HG02885 (cell line): ENCODE results near the gene TAF9.
A peak's percentile ranks its signal among the peaks of the same experiment; 100 is the strongest.
"Not testable (repeated sequence)": the region's sequence is repeated elsewhere in the genome, so short reads cannot be mapped to it uniquely, and the experiment has no call there.

Experiments used
- ATAC-seq: cut with Tn5 transposase; IDR thresholded peaks from one replicate; pipeline ENCODE4 v1.9.1; 2021; ENCODE audit warnings: mild to moderate bottlenecking; ENCODE audit not compliant: unreplicated experiment, poor library complexity

Gene TAF9

GRCh38 chr5:69369340-69370121, at the start of gene TAF9, which contains the start of the genes AK6 and RAD17:
Gene TAF9 (minus strand): TSS chr5:69369520. CDS start chr5:69365737, 3,783 bp downstream.
Gene AK6 (minus strand): TSS chr5:69369520. CDS start chr5:69369490, 30 bp downstream.
Gene RAD17 (plus strand): TSS chr5:69369818. CDS start chr5:69372209, 2,391 bp downstream.
- ATAC-seq = peak; percentile 92

GRCh38 chr5:69418554-69418953, 49.2 kb upstream of the TAF9 start:
- no peak for ATAC-seq

- ATAC-seq = no peak
Measured at GRCh38 chr5:69416699-69417098, 47.4 kb upstream of the TAF9 start.

- ATAC-seq = no peak
Measured at GRCh38 chr5:69416180-69416579, 46.9 kb upstream of the TAF9 start.

GRCh38 chr5:69415584-69415958, 46.3 kb upstream of the TAF9 start:
- no peak for ATAC-seq

GRCh38 chr5:69414885-69415583, 45.7 kb upstream of the TAF9 start, which contains the start of gene MARVELD2:
Gene MARVELD2 (plus strand): TSS chr5:69415116. CDS start chr5:69419386, 4,270 bp downstream.
- ATAC-seq = peak; percentile 83

- no peak for ATAC-seq
Measured at GRCh38 chr5:69404659-69405330, 35.5 kb upstream of the TAF9 start.

GRCh38 chr5:69378376-69378775, 9.1 kb upstream of the TAF9 start:
- ATAC-seq = no peak

GRCh38 chr5:69374911-69375446, 5.7 kb upstream of the TAF9 start:
- ATAC-seq = peak; percentile 78

GRCh38 chr5:69372394-69372793, 3.1 kb upstream of the TAF9 start:
- no peak for ATAC-seq

- ATAC-seq = not testable (repeated sequence)
Measured at GRCh38 chr5:69370335-69370734, 1.0 kb upstream of the TAF9 start.

- ATAC-seq = no peak
Measured at GRCh38 chr5:69368458-69369339, 621 bp downstream of the TAF9 start.

GRCh38 chr5:69367697-69368279, 1.5 kb downstream of the TAF9 start:
- no peak for ATAC-seq

- no peak for ATAC-seq
Measured at GRCh38 chr5:69364850-69365249, 4.5 kb downstream of the TAF9 start.

GRCh38 chr5:69364414-69364813, 4.9 kb downstream of the TAF9 start:
- no peak for ATAC-seq

GRCh38 chr5:69360442-69360841, 8.9 kb downstream of the TAF9 start:
- no peak for ATAC-seq

GRCh38 chr5:69359699-69360098, 9.6 kb downstream of the TAF9 start:
- ATAC-seq = no peak

GRCh38 chr5:69350664-69351063, 18.7 kb downstream of the TAF9 start:
- no peak for ATAC-seq

- no peak for ATAC-seq
Measured at GRCh38 chr5:69343083-69343482, 26.2 kb downstream of the TAF9 start.
